ENCODE measurements around the gene DUSP16.
"Not testable (repeated sequence)": the region's sequence is repeated elsewhere in the genome, so short reads cannot be mapped to it uniquely, and the experiment has no call there.

The DUSP16 gene

DNA sequence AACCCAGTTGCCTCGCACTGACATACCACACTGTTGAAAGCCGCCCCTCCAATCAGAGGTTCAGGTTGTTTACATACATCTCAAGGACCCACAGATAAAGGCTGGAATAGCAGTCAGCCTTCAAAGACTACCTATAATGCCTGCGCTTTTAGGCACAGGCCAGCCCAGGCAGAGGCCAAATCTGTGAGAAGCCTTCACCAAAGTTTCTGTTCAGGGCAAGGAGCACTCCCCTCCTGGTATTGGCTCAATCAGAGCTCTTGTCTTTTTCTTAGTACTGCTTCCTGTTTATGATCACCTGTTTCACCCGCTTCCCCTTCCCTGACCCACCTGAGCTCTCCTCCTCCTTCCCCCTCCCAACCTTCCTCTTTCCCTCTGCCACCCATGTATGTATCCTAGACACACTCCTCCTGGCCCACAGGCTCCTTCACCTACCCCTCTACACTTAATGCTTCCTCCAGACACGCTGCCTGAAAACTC is 34.8 kb downstream of the DUSP16 start:
- TF ChIP-seq, protein P1, sequence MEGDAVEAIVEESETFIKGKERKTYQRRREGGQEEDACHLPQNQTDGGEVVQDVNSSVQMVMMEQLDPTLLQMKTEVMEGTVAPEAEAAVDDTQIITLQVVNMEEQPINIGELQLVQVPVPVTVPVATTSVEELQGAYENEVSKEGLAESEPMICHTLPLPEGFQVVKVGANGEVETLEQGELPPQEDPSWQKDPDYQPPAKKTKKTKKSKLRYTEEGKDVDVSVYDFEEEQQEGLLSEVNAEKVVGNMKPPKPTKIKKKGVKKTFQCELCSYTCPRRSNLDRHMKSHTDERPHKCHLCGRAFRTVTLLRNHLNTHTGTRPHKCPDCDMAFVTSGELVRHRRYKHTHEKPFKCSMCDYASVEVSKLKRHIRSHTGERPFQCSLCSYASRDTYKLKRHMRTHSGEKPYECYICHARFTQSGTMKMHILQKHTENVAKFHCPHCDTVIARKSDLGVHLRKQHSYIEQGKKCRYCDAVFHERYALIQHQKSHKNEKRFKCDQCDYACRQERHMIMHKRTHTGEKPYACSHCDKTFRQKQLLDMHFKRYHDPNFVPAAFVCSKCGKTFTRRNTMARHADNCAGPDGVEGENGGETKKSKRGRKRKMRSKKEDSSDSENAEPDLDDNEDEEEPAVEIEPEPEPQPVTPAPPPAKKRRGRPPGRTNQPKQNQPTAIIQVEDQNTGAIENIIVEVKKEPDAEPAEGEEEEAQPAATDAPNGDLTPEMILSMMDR (IDR thresholded peaks at IDR 0.05; ENCODE audit: control extremely low read depth, extremely low read depth, low read depth, missing control alignments) = no peak
- DNase-seq (ENCODE audit: extremely low spot score) = no peak
- ChIA-PET POLR2A (no interaction called here), CTCF (interaction anchor here (0.9 to 1.5 kb wide), 4 partner anchors 10 to 210 kb away, joined by 3 to 4 read pairs (median 4); no protein-coding TSS in a partner anchor)

DNA sequence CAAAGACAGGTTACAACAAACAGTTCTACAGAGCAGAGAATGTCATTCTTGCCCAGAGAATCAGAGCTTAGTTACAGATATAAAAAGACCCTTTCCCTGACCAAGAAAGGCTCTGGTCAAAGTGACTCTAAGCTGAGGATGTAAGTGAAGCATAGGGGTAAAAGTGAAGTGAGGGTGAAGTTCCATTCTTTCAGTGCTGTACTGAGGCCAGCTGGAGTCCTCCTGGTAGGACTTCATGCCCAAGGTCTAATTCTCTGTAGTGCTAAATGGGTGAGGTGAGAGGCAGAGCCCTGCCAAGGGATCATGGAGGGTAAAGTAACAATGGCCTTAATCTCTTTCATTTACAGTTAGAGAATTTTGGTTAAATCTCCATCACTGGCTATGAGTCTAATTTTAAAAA is 38.5 kb downstream of the DUSP16 start:
- ChIA-PET CTCF (interaction anchor here (0.9 to 1.9 kb wide), 6 partner anchors 9 to 194 kb away, joined by 3 to 6 read pairs (median 4); no protein-coding TSS in a partner anchor), POLR2A (no interaction called here)
- TF ChIP-seq, protein P1 (IDR thresholded peaks at IDR 0.05; ENCODE audit: control extremely low read depth, extremely low read depth, low read depth, missing control alignments) = no peak
- no peak for DNase-seq (ENCODE audit: extremely low spot score)

DNA sequence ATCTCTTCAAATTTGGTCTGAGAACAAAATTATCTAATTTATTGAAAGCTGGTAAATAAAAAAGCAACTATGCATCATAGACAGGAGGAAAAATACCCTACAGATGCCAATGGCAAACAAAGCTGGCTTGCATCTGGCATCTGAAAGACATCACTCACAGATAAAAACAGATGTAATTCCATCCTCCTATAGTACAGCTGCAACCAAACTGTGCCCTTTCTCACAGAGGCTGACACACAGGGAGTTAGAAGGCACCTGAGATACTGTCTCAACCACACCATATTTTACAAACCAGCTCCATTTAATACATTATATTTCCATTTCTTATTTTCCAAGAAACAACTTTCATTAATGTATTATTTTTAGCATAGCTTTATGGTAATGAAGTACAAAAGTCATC is 39.4 kb downstream of the DUSP16 start:
- TF ChIP-seq, protein P1 (IDR thresholded peaks at IDR 0.05; ENCODE audit: control extremely low read depth, extremely low read depth, low read depth, missing control alignments) = no peak
- no peak for DNase-seq (ENCODE audit: extremely low spot score)
- ChIA-PET CTCF (interaction anchor here (0.7 to 1.9 kb wide), 12 partner anchors 9 to 195 kb away, joined by 3 to 6 read pairs (median 4); partner anchors contain the start of gene DUSP16), POLR2A (no interaction called here)

DNA sequence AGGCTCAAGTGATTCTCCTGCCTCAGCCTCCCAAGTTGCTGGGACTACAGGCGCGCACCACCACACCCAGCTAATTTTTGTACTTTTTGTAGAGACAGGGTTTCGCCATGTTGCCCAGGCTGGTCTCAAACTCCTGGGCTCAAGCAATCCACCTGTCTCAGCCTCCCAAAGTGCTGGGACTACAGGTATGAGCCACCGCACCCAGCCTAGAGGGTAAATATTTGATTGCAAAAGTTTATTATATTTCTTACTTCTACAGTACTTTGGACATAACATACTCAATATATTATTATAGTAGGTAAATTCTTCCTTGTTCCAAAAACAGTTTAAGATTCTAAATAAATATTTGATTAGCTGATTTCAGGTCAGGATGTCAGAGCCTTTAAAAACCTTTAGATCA is 40.0 kb downstream of the DUSP16 start:
- POLR2A ChIA-PET = not testable (repeated sequence)
- CTCF ChIA-PET = interaction anchor here (0.7 to 2.5 kb wide), 11 partner anchors 9 to 123 kb away, joined by 3 to 14 read pairs (median 4); partner anchors contain the start of gene DUSP16

DNA sequence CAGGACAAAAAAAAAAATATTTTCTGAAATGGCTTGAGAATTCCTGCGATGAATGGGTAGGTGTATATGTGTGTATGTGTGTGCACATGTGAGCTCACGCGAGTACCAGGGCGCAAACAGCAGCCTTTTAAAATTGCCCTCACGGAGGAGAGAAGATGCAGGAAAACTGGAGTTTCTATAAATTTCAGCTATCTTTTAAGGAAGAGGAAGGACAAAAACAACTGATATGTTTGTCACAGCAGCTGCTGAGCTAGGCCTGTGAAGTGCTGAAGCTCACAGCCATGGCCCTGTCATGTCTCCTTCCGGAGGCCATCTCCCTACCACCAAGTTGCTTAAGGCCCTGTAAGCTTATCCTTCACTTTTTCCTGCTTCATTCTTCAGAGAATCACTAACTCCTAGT is 40.8 kb downstream of the DUSP16 start:
- no peak for DNase-seq (ENCODE audit: extremely low spot score)
- POLR2A ChIA-PET = interaction anchor here (0.6 kb wide), 1 partner anchor 32 kb away, joined by 6 read pairs; no protein-coding TSS in a partner anchor
- TF ChIP-seq, protein P1 (IDR thresholded peaks at IDR 0.05; ENCODE audit: control extremely low read depth, extremely low read depth, low read depth, missing control alignments) = no peak

More for the DNA sequence above, 40.0 kb downstream of the DUSP16 start:
- not testable (repeated sequence) for DNase-seq (ENCODE audit: extremely low spot score)

DNA sequence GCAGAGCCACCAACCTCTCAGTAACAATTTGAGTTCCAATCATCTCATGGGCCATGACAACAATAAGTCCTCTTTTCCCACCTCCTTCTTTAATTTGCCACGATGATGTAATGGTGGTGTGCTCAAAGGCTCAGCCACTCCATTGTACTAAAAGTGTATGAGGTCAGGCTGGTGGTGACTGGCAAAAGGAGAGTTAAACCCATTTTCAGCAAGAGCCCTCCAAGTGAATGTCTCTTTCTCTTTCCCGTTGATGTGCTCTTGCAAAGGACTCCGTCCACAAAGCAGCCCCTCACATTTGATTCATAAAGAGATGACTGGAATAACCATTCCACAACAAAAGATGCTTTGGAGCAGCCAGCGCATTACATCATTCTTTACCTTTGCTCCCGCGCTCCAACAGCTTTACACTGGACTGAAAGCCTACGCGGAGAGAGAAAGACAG is 41.6 kb downstream of the DUSP16 start:
- ChIA-PET CTCF (interaction anchor here (1.1 to 2.5 kb wide), 2 partner anchors 11 to 23 kb away, joined by 3 to 14 read pairs; no protein-coding TSS in a partner anchor), POLR2A (no interaction called here)
- TF ChIP-seq, protein P1 (IDR thresholded peaks at IDR 0.05; ENCODE audit: control extremely low read depth, extremely low read depth, low read depth, missing control alignments) = no peak
- DNase-seq (ENCODE audit: extremely low spot score) = no peak

More for the DNA sequence above, 40.8 kb downstream of the DUSP16 start:
- CTCF ChIA-PET = interaction anchor here (0.9 to 2.5 kb wide), 6 partner anchors 12 to 124 kb away, joined by 3 to 14 read pairs (median 4); partner anchors contain the start of gene DUSP16

DNA sequence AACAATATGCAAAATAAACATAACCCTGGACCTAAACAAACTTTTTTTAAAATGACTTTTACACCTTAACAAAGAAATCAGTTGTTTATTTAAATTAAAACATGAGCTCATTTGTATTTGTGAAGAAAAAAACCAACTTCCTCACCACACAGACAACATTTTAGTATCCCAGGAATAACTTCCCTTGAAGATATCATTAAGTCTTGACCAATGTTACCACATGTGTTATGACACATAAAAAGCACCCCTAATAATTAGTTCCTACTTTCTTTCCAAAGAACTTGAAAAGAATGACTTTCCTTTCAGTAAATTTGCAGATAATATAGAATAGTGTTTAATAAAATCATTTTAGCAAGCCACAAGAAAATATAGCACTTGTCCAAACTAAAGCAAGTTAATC is 42.4 kb downstream of the DUSP16 start:
- ChIA-PET POLR2A (no interaction called here), CTCF (interaction anchor here (1.2 to 2.5 kb wide), 4 partner anchors 10 to 27 kb away, joined by 3 to 14 read pairs (median 4); no protein-coding TSS in a partner anchor)
- no peak for DNase-seq (ENCODE audit: extremely low spot score)
- TF ChIP-seq, protein P1 (IDR thresholded peaks at IDR 0.05; ENCODE audit: control extremely low read depth, extremely low read depth, low read depth, missing control alignments) = no peak

Data from GM10248 (cell line).